ENCODE data around the gene REV3L.

DNA sequence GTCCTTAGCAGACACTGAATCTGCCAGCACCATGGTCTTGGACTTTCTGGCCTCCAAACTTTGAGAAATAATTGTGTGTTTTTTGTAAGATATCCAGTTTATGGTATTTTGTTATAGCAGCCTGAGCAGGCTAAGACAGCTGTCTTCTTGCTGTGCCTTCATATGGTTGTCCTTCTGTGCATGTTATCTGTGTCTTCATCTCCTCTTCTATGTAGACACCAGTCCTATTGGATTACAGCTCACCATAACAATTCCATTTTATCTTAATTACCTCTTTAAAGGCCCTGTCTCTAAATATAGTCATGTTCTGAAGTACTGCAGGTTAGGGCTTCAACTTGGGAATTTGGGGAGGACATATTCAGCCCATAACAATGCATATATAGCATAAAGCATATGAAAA lies 44.3 kb upstream of the REV3L start:
- TF ChIP-seq, protein P1, sequence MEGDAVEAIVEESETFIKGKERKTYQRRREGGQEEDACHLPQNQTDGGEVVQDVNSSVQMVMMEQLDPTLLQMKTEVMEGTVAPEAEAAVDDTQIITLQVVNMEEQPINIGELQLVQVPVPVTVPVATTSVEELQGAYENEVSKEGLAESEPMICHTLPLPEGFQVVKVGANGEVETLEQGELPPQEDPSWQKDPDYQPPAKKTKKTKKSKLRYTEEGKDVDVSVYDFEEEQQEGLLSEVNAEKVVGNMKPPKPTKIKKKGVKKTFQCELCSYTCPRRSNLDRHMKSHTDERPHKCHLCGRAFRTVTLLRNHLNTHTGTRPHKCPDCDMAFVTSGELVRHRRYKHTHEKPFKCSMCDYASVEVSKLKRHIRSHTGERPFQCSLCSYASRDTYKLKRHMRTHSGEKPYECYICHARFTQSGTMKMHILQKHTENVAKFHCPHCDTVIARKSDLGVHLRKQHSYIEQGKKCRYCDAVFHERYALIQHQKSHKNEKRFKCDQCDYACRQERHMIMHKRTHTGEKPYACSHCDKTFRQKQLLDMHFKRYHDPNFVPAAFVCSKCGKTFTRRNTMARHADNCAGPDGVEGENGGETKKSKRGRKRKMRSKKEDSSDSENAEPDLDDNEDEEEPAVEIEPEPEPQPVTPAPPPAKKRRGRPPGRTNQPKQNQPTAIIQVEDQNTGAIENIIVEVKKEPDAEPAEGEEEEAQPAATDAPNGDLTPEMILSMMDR (IDR thresholded peaks at IDR 0.05; ENCODE audit: extremely low read depth in 1 of 2, insufficient read depth in 1 of 2, low read depth in 1 of 2, low read length in 2 of 2): no peak
- TF ChIP-seq POLR2AphosphoS5 (IDR thresholded peaks at IDR 0.05; ENCODE audit: insufficient read depth, low read depth, low read length) (no peak), JUN (IDR thresholded peaks at IDR 0.05; ENCODE audit: borderline replicate concordance, insufficient read depth, insufficient read length, low read depth) (no peak), POLR2A (IDR thresholded peaks at IDR 0.05; ENCODE audit: low read depth, low read length) (no peak)

Measured in endothelial cell of umbilical vein (primary cell).